Measurements from ENCODE around the gene SENP7.
"Not testable (repeated sequence)": the region's sequence is repeated elsewhere in the genome, so short reads cannot be mapped to it uniquely, and the experiment has no call there.

The SENP7 gene

GRCh38 chr3:101512646-101513418, at the start of gene SENP7:
Gene SENP7 (minus strand): TSS chr3:101513212. CDS start chr3:101513130, 82 bp downstream.
- no peak for TF ChIP-seq CTCF (IDR thresholded peaks at IDR 0.05; ENCODE audit: low read depth, low read length, missing control alignments)
- H3K4me3 ChIP-seq (replicated peaks; ENCODE audit: low read depth, low read length): peak within 1 kb of the TSS; percentile 72
- peak; percentile 41 for DNase-seq (ENCODE audit: extremely low read depth, low read depth)

- peak; percentile 81 for DNase-seq (ENCODE audit: extremely low read depth, low read depth)
- no peak for TF ChIP-seq CTCF (IDR thresholded peaks at IDR 0.05; ENCODE audit: low read depth, low read length, missing control alignments)
- peak within 1 kb of the TSS; percentile 99 for H3K4me3 ChIP-seq (replicated peaks; ENCODE audit: low read depth, low read length)
Measured at GRCh38 chr3:101561630-101562328, 48.8 kb upstream of the SENP7 start, which contains the start of gene TRMT10C. Gene TRMT10C (plus strand): TSS chr3:101561868. CDS start chr3:101564782, 2,914 bp downstream.

- no peak for TF ChIP-seq CTCF (IDR thresholded peaks at IDR 0.05; ENCODE audit: low read depth, low read length, missing control alignments)
- no peak for DNase-seq (ENCODE audit: extremely low read depth, low read depth)
- no peak overlapping the region for H3K4me3 ChIP-seq (replicated peaks; ENCODE audit: low read depth, low read length)
Measured at GRCh38 chr3:101556064-101556463, 43.1 kb upstream of the SENP7 start.

GRCh38 chr3:101553381-101553780, 40.4 kb upstream of the SENP7 start:
- H3K4me3 ChIP-seq (replicated peaks; ENCODE audit: low read depth, low read length); DNase-seq (ENCODE audit: extremely low read depth, low read depth): not testable (repeated sequence)

- not testable (repeated sequence) for H3K4me3 ChIP-seq (replicated peaks; ENCODE audit: low read depth, low read length); DNase-seq (ENCODE audit: extremely low read depth, low read depth)
Measured at GRCh38 chr3:101551359-101552081, 38.5 kb upstream of the SENP7 start.

- no peak for DNase-seq (ENCODE audit: extremely low read depth, low read depth)
- no peak overlapping the region for H3K4me3 ChIP-seq (replicated peaks; ENCODE audit: low read depth, low read length)
- no peak for TF ChIP-seq CTCF (IDR thresholded peaks at IDR 0.05; ENCODE audit: low read depth, low read length, missing control alignments)
Measured at GRCh38 chr3:101549473-101549872, 36.5 kb upstream of the SENP7 start.

GRCh38 chr3:101548527-101549105, 35.6 kb upstream of the SENP7 start:
- TF ChIP-seq CTCF (IDR thresholded peaks at IDR 0.05; ENCODE audit: low read depth, low read length, missing control alignments): no peak
- no peak overlapping the region for H3K4me3 ChIP-seq (replicated peaks; ENCODE audit: low read depth, low read length)
- DNase-seq (ENCODE audit: extremely low read depth, low read depth): no peak

All from HFF-Myc (cell line).